NCI-H146 (cell line): ENCODE measurements around the gene EPHA2.

Source experiments
- DNase-seq: peaks from one replicate; lab custom pipeline; 2025; lab: John Stamatoyannopoulos, UW

The EPHA2 gene

GRCh38 chr1:16149702-16150488, 6.0 kb downstream of the EPHA2 start:
- no peak for DNase-seq

- no peak for DNase-seq
Measured at GRCh38 chr1:16149146-16149545, 6.7 kb downstream of the EPHA2 start.

GRCh38 chr1:16148329-16149092, 7.4 kb downstream of the EPHA2 start:
- no peak for DNase-seq

GRCh38 chr1:16147156-16147926, 8.5 kb downstream of the EPHA2 start:
- no peak for DNase-seq

GRCh38 chr1:16146279-16147155, 9.4 kb downstream of the EPHA2 start:
- no peak for DNase-seq

- DNase-seq = no peak
Measured at GRCh38 chr1:16145662-16146278, 10.1 kb downstream of the EPHA2 start.

- peak; percentile 91 for DNase-seq
Measured at GRCh38 chr1:16145030-16145661, 10.7 kb downstream of the EPHA2 start.

- DNase-seq = no peak
Measured at GRCh38 chr1:16144325-16145029, 11.4 kb downstream of the EPHA2 start.

GRCh38 chr1:16143566-16144324, 12.1 kb downstream of the EPHA2 start:
- DNase-seq = peak; percentile 72

- DNase-seq = no peak
Measured at GRCh38 chr1:16143005-16143565, 12.8 kb downstream of the EPHA2 start.

GRCh38 chr1:16142383-16142995, 13.4 kb downstream of the EPHA2 start:
- no peak for DNase-seq

- no peak for DNase-seq
Measured at GRCh38 chr1:16141573-16142336, 14.1 kb downstream of the EPHA2 start.

- DNase-seq = no peak
Measured at GRCh38 chr1:16140068-16140596, 15.7 kb downstream of the EPHA2 start.

GRCh38 chr1:16139473-16139962, 16.4 kb downstream of the EPHA2 start:
- DNase-seq = no peak

- no peak for DNase-seq
Measured at GRCh38 chr1:16138772-16139221, 17.1 kb downstream of the EPHA2 start.

- DNase-seq = no peak
Measured at GRCh38 chr1:16137890-16138467, 17.9 kb downstream of the EPHA2 start.

GRCh38 chr1:16135501-16135900, 20.4 kb downstream of the EPHA2 start:
- no peak for DNase-seq
